HG02840 (cell line): ENCODE results near the gene NXPE3.
A peak's percentile ranks its signal among the peaks of the same experiment; 100 is the strongest.
"Not testable (repeated sequence)": the region's sequence is repeated elsewhere in the genome, so short reads cannot be mapped to it uniquely, and the experiment has no call there.

Source experiments
- ATAC-seq: cut with Tn5 transposase; IDR thresholded peaks from one replicate; pipeline ENCODE4 v1.9.1; 2021; ENCODE audit warnings: mild to moderate bottlenecking, moderate library complexity, moderate number of reproducible peaks; ENCODE audit not compliant: unreplicated experiment, low FRiP score

NXPE3 gene

DNA sequence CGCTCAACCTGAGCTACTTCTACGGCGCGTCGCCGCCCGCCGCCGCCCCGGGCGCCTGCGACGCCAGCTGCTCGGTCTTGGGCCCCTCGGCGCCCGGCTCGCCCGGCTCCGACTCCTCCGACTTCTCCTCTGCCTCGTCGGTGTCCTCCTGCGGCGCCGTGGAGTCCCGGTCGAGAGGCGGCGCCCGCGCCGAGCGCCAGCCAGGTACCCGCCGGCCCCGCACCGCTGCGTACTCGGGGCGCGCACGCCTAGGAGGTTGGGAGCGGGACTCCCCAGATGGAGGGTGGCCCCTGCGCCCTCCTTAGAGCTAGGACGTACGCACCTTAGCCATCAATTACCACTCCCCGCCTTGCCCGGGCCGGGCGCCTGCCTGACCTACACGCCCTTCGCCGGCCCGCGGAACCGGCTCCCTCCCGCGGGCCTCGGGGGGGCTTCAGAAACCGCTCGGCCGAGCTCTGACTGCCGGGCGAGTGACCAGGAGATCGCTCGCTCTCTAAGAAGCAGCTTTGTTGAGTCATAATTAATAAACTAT is 70.8 kb downstream of the NXPE3 start:
- peak; percentile 27 for ATAC-seq

DNA sequence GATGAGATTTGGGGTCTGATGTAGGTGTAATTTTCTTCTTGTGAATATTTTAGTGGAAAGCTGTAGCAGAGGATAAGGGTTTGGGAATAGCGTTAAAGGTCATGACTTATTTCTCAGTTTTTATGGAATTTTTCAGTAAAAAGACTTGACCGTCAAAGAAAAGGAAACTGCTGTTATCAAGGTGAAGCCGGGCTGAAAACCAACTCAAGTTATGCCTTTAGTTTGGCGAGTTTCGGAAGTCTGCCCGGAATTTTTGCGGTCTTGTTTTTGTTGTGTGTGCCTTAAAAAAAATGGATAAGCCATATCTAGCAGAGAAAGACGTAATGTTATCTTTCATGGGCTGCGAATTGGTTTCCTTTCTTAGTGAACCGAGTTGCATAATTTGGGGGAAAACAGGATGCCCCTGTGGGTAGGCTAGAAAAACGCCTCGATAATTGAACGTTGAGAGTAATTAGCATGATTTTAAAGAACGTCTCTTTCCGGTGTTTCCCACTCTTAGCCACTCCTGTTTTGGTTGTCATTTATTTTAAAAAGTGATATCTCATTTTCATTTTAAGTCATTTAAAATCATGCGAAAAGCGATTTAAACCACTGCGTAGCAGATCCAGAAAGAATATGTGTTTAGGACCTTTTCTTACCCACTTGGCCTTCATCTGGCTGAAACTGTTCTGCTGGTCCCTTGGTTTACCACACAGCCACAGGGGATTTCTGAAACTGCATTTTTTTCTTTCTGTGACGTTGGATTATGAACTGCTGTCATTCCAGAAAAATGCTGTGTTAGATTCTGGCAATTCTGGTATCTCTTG is 71.4 kb downstream of the NXPE3 start:
- ATAC-seq, result no peak

DNA sequence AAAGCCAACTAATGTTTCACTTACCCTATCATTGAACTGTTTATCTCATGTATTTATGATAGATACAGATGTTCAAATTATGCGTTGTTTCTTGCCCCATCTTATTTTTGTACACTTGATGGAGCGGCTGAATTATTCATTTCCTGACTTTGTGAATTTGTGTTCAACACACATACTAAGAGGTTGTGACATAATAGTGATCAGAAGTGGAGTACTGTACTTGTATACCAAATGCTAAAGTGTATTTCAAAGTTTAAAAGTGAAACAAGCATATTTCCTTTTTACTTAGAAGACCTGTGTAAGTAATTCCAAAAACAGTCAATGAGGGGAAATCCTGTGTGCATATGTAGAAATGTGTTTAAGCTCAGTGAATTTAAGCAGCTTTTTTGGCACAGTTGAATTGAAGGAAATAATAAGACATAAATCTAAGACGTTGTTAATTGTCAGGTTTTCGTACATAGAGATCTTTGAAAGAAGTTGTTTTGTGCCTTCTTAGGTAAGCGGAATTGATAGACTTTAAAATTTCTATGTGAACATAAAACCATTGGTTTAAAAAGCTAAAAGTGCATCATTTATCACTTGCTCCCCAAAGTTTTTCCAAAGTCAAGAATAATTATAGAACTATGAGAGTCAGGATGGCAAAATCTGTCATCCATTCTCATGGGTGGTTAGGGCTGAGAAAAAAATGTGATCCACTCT is 72.2 kb downstream of the NXPE3 start:
- no peak for ATAC-seq

DNA sequence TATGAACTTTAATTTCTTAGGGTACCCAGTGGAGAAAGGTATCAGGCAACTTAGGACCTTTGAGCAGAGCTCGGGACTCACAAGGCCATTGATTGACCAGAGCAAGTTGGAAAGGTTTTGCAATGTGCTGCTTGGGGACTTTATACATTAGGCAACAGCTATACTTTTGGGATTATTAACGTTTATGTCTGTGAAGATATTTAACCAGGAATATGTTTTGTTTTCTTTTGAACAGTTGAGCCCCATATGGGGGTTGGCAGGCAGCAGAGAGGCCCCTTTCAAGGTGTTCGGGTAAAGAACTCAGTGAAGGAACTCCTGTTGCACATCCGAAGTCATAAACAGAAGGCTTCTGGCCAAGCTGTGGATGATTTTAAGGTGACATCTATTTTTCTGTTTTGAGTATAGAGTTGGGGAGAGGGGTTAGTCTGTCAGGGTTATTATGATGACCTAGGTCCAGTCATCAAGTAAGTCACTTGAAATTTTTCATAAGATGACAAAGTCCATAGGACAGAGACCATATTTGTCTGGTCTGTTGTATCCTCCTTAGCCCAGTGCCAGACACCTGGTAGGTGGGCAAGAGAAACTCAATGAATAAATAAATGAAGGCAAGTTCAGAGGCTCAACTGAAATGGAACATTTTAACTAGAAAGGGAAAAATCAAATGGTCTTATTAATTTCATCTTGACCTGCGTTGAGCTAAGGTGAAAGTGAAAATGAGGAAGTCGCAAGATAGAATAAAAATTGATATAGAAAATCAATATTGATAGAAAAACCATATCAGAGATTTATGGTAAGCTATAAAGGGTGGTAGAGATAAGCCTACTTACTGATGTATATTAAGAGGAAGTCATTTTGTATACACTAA is 73.1 kb downstream of the NXPE3 start:
- no peak for ATAC-seq

DNA sequence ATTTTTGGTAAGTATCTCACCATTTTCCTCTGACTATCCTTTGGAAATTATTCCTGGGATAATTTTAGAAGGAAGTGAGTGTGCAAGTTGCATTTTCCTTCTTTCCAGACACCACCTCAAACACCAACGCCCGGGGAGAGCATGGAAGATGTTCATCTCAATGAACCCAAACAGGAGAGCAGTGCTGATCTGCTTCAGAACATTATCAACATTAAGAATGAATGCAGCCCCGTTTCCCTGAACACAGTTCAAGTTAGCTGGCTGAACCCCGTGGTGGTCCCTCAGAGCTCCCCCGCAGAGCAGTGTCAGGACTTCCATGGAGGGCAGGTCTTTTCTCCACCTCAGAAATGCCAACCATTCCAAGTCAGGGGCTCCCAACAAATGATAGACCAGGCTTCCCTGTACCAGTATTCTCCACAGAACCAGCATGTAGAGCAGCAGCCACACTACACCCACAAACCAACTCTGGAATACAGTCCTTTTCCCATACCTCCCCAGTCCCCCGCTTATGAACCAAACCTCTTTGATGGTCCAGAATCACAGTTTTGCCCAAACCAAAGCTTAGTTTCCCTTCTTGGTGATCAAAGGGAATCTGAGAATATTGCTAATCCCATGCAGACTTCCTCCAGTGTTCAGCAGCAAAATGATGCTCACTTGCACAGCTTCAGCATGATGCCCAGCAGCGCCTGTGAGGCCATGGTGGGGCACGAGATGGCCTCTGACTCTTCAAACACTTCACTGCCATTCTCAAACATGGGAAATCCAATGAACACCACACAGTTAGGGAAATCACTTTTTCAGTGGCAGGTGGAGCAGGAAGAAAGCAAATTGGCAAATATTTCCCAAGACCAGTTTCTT is 74.2 kb downstream of the NXPE3 start:
- ATAC-seq, result no peak

DNA sequence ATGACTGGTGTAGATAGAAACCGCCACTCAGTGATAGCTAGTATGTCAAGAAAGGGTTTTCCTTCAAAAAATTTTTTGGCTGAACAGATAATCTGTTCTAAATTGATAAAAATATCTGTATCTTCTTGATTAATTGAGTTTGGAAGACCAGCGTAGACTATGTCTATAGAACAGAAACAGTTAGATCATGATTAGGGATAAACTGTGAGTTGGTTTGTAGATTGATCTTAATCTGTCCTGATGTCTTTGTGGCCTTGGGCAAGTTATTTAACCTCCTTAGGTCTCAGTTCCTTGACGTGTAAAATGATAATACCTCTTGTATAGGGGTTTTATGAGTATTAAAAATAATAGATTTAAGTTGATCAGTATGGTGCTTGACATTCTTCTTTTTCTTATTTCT is 75.0 kb downstream of the NXPE3 start:
- no peak for ATAC-seq

DNA sequence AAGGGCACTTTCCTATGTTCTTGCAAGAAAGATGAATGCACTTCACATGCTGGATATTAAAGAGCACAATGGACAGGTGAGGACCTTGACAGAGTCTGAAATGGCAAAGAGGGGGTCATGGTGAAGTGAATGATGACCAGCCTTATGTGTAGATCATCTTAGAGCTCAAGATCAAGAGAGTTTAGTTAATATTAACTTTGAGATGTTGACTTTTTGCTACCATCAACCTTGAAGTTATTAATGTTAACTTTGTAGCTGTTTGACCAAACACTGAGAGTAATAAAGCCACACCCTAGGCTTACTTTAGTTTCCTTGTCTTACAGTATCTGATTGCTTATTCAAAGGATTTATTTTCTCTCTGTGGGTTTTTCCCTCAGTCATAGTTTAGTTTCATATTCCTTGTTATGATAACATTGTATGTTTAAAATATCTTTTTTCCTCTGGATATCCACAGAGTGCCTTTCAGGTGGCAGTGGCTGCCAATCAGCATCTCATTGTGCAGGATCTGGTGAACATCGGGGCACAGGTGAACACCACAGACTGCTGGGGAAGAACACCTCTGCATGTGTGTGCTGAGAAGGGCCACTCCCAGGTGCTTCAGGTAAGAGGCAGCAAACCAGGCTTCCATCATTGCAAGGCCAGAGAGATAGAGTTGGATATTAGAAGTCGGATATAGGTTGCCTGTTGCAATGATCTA is 75.7 kb downstream of the NXPE3 start:
- ATAC-seq, result no peak

DNA sequence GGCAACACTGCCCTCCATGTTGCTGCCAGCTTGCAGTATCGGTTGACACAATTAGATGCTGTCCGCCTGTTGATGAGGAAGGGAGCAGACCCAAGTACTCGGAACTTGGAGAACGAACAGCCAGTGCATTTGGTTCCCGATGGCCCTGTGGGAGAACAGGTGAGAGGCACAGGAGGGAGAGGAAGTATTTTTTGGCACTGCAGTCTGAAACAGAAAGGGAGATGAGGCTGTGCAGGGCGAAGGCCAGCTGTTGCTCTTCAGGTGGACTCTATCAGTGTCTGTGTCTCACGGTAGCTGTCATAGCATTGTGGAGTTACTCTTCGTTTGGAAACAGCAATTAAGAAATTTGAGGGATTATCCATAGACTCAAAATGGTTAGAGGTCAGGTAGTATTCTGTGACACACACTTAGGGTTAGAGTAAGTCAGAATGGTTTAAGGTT is 78.3 kb downstream of the NXPE3 start:
- ATAC-seq, result no peak

DNA sequence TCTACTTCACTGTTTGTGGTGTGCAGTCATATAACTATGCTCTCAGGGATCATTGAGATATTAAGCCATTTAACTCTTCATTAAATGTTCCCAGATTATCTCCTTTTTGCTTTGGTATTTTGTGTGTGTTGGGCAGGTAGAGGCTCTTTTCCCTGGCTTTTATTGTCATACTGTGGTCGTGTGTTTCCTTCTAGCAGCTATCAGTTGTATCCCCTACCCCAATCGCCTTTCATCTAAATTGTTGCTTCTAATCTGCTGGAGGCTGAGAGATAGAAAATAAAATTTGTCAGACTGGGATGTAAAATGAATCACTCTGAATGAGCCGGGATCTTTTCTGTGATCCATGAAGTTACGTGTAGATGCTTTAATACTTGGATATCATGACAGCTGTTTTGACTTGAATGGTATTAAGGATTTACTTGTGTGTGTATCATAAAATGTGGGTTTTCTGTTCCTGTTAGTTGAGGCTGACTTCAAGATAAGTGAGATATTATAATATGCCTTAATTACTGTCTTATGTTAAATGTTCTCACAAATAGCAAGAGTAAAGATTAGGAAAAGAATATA is 79.5 kb downstream of the NXPE3 start:
- no peak for ATAC-seq

DNA sequence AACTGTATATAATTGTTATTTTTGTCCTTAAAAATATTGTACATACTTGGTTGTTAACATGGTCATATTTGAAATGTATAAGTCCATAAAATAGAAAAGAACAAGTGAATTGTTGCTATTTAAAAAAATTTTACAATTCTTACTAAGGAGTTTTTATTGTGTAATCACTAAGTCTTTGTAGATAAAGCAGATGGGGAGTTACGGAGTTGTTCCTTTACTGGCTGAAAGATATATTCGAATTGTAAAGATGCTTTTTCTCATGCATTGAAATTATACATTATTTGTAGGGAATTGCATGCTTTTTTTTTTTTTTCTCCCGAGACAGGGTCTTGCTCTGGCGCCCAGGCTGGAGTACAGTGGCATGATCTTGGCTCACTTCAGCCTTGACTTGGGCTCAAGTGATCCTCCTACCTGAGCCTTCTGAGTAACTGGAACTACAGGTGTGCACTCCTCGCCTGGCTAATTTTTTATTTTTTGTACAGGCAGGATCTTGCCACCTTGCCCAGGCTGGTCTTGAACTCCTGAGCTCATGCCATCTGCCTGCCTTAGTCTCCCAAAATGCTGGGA is 81.0 kb downstream of the NXPE3 start:
- no peak for ATAC-seq

DNA sequence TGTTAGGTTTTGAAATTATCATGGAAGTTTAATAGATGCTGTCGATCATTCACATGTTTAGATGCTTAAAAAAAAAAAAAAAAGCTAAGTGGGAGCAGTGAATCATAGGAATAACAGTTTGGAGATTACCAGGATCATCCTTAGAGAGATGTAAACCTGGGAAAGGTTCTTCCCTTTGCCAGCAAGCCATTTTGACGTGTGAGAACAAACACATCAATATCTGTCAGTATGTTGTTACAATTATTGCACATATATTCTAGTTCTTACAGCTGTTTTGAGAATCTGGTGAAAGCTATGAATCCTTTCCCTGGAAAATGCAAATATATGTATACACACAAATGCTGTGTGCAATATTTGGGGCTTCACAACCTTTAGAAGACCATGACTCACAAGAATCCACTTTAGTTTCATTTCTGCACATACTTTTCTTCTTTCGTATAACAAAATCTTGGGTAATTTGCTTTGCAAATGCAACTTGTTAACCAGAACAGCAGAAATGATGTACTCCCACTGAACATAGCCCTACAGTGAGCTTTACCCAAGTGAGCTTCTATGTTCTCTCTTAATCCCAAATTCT is 82.3 kb downstream of the NXPE3 start:
- no peak for ATAC-seq

DNA sequence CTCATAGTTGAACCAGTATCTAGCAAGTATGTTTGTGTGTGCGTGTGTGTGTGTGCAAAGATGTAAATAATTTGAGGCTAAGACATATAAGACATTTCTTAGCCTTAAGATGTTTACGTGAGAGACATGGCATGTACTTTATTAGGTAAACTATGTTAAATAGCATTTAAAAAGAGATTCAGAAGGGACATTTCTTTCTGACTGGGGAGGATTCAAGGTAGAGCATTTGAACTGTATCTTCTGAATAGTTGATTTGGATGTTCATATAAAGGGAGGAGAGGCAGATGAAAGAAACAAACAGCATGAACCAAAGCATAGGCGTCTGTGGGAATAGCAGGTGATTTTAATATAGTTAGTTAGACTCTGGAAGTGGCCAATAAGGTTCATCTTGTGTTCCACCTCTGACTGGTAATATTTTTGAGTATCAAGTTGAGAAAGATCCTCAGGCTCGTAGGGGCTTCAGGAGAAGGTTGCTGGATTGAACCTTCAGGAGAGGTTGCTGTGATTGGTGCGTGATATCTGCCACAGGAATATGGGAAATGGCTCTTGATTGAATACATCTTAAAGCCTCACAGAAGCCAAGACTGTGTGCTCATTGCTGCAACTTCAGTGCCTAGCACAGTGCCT is 82.9 kb downstream of the NXPE3 start:
- ATAC-seq, result no peak

DNA sequence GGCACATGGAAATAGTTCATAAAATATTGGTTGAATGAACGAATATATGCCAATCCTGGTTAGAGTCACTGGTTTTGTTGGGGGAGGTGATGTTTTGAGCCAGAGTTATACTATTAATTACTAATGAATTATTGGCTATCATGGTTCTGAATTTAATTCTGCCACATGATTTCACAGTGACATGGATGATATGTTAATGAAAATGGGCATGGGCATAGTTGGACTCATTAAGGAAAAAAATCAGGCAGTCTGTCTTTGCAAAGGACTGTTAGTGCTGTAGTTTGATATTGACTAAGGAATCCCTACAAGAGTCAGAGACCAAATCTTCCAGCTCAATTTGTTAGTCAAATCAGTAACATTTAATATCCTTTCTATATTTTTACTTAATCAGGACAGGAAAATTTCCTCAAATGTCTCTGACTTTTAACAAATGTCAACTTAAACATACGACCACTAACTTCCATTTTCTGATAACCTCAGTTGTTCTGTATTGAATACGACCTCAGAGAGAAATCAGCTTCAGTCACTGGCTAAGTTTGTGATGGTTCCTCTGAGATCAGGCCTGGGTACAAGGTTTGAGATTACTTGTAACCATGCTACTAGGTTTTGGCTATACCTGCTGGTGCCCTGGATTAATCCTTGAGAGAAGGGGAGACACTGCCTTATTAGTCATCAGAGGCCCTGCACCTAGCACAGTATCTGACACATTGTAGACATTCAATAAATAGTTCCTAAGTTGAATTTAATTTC is 83.6 kb downstream of the NXPE3 start:
- no peak for ATAC-seq

DNA sequence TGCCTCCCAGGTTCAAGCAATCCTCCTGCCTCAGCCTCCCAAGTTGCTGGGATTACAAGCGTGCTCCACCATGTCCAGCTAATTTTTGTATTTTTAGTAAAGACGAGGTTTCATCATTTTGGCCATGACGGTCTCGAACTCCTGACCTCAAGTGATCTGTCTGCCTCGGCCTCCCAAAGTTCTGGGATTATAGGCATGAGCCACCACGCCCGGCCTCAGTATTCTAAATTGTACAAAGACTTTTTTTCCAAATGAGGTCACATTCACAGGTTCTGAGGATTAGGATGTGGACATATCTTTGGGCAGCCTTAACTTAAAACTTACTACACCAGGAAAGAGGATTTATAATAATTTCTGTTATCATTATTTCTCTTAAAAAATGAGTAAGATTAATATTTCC is 85.9 kb downstream of the NXPE3 start:
- ATAC-seq, result not testable (repeated sequence)

DNA sequence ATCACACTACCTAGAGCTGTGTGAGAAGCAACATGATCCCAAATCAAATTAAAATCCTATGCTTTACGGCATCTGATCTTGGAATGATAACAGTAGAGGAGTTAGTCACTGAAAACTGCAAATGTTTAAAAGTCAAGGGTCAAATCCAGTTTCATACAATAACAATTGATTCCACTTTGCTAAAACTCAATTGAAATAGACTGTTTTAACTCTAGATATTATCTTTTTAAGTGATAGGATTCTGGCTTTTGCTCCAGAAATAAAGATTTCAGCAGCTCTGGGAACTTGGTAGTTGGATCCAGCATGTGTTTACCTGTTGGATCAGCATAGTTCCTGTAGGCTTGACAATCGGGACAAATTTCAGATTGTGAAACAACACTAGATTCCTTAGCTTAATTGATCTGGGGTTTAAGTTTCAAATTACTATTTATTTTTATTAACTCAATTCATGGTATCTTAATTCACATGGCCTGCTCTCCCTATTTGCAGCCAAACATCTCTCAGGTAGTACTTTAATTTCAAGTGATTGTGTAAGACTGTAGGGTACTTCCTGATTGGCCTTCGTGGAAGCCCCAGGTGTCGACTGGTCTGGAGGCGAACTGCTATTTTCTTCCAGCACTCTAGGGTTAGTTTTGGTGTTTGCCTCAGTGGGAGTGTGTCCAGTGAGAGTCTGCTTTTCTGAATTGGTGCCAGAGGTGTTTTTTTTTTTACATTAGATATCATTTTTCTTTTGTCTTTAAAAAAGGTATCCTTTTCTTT is 86.9 kb downstream of the NXPE3 start:
- ATAC-seq, result no peak

DNA sequence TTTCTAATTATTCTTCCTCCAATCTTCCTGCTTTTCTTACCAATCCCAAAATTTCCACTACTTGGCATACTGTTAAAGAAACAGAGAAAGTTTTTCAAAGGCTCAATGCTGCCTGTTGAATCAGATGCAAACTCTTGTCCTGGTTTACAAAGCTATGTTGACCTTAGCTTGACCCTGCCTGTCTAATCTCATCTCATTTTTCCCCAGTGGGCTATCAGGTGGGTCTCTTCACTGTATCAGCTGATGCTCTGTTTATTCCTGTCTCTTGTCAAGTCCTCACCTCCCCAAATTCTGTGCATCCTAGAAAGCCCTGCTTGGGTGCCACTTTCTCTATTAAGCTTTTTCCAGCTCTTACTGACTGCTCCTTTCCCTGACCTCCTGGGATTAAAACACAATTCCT is 88.5 kb downstream of the NXPE3 start:
- ATAC-seq, result no peak
